ENCODE data around the gene CBFA2T3.

The CBFA2T3 gene

DNA sequence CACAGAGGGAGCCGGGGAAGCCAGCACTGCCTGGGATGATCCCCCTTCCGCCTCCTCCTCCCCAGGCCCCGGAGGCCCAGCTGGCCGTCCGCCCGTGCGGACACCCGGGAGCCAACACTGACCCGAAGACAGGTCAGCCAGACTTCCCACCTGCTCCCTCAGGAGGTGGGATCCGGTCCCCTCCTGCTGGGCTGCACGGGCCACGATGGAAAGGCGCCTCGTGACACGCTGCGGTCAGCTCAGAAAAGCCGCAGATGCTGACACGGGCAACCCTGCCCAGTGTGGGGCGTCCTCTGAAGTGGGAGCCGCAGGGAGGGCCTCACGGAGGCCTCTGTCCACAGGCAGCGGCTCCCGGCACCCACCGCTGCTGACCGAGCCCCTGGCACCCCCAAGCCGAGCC, 49.3 kb downstream of the CBFA2T3 start:
- TF ChIP-seq, protein P1, sequence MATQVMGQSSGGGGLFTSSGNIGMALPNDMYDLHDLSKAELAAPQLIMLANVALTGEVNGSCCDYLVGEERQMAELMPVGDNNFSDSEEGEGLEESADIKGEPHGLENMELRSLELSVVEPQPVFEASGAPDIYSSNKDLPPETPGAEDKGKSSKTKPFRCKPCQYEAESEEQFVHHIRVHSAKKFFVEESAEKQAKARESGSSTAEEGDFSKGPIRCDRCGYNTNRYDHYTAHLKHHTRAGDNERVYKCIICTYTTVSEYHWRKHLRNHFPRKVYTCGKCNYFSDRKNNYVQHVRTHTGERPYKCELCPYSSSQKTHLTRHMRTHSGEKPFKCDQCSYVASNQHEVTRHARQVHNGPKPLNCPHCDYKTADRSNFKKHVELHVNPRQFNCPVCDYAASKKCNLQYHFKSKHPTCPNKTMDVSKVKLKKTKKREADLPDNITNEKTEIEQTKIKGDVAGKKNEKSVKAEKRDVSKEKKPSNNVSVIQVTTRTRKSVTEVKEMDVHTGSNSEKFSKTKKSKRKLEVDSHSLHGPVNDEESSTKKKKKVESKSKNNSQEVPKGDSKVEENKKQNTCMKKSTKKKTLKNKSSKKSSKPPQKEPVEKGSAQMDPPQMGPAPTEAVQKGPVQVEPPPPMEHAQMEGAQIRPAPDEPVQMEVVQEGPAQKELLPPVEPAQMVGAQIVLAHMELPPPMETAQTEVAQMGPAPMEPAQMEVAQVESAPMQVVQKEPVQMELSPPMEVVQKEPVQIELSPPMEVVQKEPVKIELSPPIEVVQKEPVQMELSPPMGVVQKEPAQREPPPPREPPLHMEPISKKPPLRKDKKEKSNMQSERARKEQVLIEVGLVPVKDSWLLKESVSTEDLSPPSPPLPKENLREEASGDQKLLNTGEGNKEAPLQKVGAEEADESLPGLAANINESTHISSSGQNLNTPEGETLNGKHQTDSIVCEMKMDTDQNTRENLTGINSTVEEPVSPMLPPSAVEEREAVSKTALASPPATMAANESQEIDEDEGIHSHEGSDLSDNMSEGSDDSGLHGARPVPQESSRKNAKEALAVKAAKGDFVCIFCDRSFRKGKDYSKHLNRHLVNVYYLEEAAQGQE (IDR thresholded peaks at IDR 0.05; ENCODE audit: insufficient read depth in 1 of 2, low read depth in 2 of 2, low read length in 2 of 2), result no peak

DNA sequence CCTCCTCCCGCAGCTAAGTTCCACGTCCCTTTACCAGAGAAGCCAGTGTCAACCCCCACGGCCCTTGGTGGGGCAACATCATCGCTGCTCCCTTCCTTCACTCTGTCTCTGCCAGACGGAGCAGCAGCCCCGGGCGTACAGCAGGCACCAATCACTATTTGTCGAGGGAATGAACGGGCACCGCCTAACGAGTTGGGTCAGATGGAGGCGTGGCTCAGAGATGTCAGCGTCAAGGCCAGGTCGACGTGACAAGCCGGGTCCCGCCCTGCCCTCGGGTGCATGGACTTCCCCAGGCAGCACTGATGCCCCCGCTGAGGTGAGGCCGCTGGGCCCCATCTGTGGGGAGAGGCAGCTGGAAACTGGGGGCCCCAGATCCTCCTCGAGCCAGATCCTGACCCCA, 50.0 kb downstream of the CBFA2T3 start:
- no peak for TF ChIP-seq TAF1 (IDR thresholded peaks at IDR 0.05; ENCODE audit: borderline replicate concordance, insufficient read depth, low read length)
- TF ChIP-seq SIN3A (IDR thresholded peaks at IDR 0.05; ENCODE audit: borderline replicate concordance, insufficient read depth, low read length), result no peak
- TF ChIP-seq FOXP2 (optimal IDR thresholded peaks at IDR 0.05; ENCODE audit: borderline replicate concordance, extremely low read depth, extremely low read length, insufficient read depth), result no peak
- TF ChIP-seq, protein P1 (IDR thresholded peaks at IDR 0.05; ENCODE audit: insufficient read depth in 1 of 2, low read depth in 2 of 2, low read length in 2 of 2), result no peak
- no peak for TF ChIP-seq POLR2AphosphoS5 (IDR thresholded peaks at IDR 0.05; ENCODE audit: low read depth, low read length)

DNA sequence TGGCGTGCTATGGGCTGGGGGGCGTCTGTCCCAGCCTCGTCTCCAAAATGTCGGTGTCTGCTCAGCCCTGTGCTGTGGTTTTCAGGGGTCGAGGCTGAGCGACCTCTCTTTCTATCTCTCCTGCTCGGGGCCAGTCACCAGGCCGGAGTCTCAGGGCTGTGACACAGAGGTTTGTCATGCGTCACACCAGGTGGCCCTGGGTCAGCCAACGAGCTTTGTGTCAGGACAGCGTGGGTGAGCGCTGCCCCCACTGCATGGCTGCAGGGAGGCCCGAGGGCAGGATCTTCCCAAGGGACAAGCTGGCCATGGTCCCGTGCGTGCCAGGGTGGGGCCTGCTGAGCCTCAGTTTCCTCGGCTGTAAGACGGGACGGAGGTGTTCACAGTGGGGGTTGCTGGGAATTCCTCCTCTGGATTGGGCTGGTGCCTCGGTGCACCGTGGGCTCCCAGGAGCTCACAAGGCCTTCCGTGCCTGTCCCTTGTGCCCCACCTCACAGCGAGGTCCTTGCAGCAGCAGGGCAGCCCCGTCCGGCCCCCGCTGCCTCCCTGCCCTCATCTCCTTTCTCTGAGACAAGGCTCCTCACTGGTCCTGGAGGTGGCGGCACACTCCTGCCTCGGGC, 50.5 kb downstream of the CBFA2T3 start:
- no peak for TF ChIP-seq SIN3A (IDR thresholded peaks at IDR 0.05; ENCODE audit: borderline replicate concordance, insufficient read depth, low read length)
- TF ChIP-seq FOXP2 (optimal IDR thresholded peaks at IDR 0.05; ENCODE audit: borderline replicate concordance, extremely low read depth, extremely low read length, insufficient read depth), result no peak
- TF ChIP-seq TAF1 (IDR thresholded peaks at IDR 0.05; ENCODE audit: borderline replicate concordance, insufficient read depth, low read length), result no peak
- TF ChIP-seq POLR2AphosphoS5 (IDR thresholded peaks at IDR 0.05; ENCODE audit: low read depth, low read length), result no peak
- TF ChIP-seq, protein P1 (IDR thresholded peaks at IDR 0.05; ENCODE audit: insufficient read depth in 1 of 2, low read depth in 2 of 2, low read length in 2 of 2), result no peak

DNA sequence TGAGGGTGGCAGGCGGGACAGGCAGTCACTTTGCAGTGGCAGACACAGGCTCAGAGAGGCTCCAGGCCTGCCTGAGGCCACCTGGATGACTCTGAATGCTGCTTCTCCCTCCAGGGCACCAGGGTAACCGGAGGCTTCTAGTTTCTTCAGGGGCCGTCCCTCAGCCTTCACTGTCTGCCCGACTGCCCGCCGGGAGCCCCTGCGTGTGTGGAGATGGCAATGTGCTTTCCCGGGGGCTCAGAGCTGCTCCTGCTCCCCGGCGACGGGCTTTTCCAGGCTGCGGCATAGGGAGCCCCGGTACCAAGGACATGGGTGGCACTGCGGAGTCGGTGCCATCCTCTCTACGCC, 51.5 kb downstream of the CBFA2T3 start:
- TF ChIP-seq SIN3A (IDR thresholded peaks at IDR 0.05; ENCODE audit: borderline replicate concordance, insufficient read depth, low read length) (no peak), FOXP2 (optimal IDR thresholded peaks at IDR 0.05; ENCODE audit: borderline replicate concordance, extremely low read depth, extremely low read length, insufficient read depth) (no peak), TAF1 (IDR thresholded peaks at IDR 0.05; ENCODE audit: borderline replicate concordance, insufficient read depth, low read length) (no peak), POLR2AphosphoS5 (IDR thresholded peaks at IDR 0.05; ENCODE audit: low read depth, low read length) (no peak)
- TF ChIP-seq, protein P1 (IDR thresholded peaks at IDR 0.05; ENCODE audit: insufficient read depth in 1 of 2, low read depth in 2 of 2, low read length in 2 of 2), result no peak
